Endothelial cell of umbilical vein (primary cell): ENCODE results near the gene ITPR2. TPM values are rescaled to one million over a fixed set of nuclear protein-coding genes. Genes with fewer than 3 reads are reported as not detected.

Experiments used
- BruUV-seq: library from RNA; stranded (reverse); fragments of 400-500 nt; replicated peaks from 2 replicates; lab custom pipeline; 2021; lab: Mats Ljungman, UMichigan
- CTCF ChIA-PET: fragments of 300-600, 350-600 bp; sonication (Branson Sonifier 250); formaldehyde crosslinking; loops from one replicate; lab custom pipeline; 2021; ENCODE audit warnings: antibody characterized with exemption, inconsistent platforms; lab: Charles Lee
- POLR2A ChIA-PET: fragments of 300-600, 350-600 bp; sonication (Branson Sonifier 250); formaldehyde crosslinking; loops from one replicate; lab custom pipeline; 2021; ENCODE audit warnings: antibody characterized with exemption, inconsistent platforms; lab: Charles Lee
- DNase-seq: peaks from one replicate; pipeline ENCODE4 v3.0.0-alpha.2; 2011; ENCODE audit warnings: low read depth, low spot score
- FAIRE-seq: peaks from 2 replicates; lab custom pipeline; 2011; peaks lifted over from hg19 to GRCh38; lab: Jason Lieb, UNC
- H2AFZ ChIP-seq: 2 replicates; pipeline ENCODE4 v1.6.0; 2012; ENCODE audit warnings: low read depth, low read length, control low read depth, inconsistent platforms
- H3K27ac ChIP-seq: 2 replicates; pipeline ENCODE4 v1.5.1; 2011; ENCODE audit warnings: low read depth, mild to moderate bottlenecking, control low read depth, low read length, moderate library complexity; ENCODE audit not compliant: insufficient read depth
- H3K27me3 ChIP-seq, 2 experiments: 2 replicates each; pipeline versions ENCODE4 v1.6.0 to v1.6.1; 2011; ENCODE audit warnings: low read length in 2 of 2, mixed read lengths in 1 of 2; ENCODE audit not compliant: control insufficient read depth in 2 of 2, insufficient read depth in 2 of 2
- H3K36me3 ChIP-seq, 2 experiments: 2 replicates in 1 of 2; 3 replicates in 1 of 2; pipeline ENCODE4 v1.5.1; 2011; ENCODE audit warnings: low read length in 2 of 2, mild to moderate bottlenecking in 1 of 2, moderate library complexity in 1 of 2; ENCODE audit not compliant: control insufficient read depth in 2 of 2, insufficient read depth in 2 of 2; ENCODE audit errors: extremely low read depth in 1 of 2
- H3K4me1 ChIP-seq: 3 replicates; pipeline ENCODE4 v1.5.1; 2011; ENCODE audit warnings: mild to moderate bottlenecking, low read length; ENCODE audit not compliant: control insufficient read depth, insufficient read depth; ENCODE audit errors: extremely low read depth
- H3K4me2 ChIP-seq: 2 replicates; pipeline ENCODE4 v1.6.1; 2011; ENCODE audit warnings: low read length, control low read depth, mixed read lengths; ENCODE audit not compliant: insufficient read depth
- H3K4me3 ChIP-seq, 3 experiments: fragments of 200-600 bp in 1 of 3; sonication (generic), shearing (Covaris generic) in 1 of 3; replicated peaks in 1 of 3; 2 replicates each; pipeline ENCODE4 v1.5.1; 2011 to 2016; ENCODE audit warnings: control low read depth in 3 of 3, low read length in 3 of 3, mild to moderate bottlenecking in 2 of 3, inconsistent platforms in 1 of 3, low read depth in 1 of 3, moderate library complexity in 1 of 3; ENCODE audit not compliant: insufficient read depth in 1 of 3
- H3K79me2 ChIP-seq: 2 replicates; pipeline ENCODE4 v1.6.0; 2012; ENCODE audit warnings: low read length, inconsistent platforms; ENCODE audit not compliant: control insufficient read depth, insufficient read depth
- H3K9ac ChIP-seq: replicated peaks from 2 replicates; pipeline ENCODE3; 2011; ENCODE audit warnings: low read length, control low read depth; ENCODE audit not compliant: insufficient read depth; ENCODE audit errors: extremely low read depth
- H3K9me1 ChIP-seq: replicated peaks from 3 replicates; pipeline ENCODE4 v1.6.0; 2011; ENCODE audit warnings: mild to moderate bottlenecking, low read length; ENCODE audit not compliant: control insufficient read depth, insufficient read depth; ENCODE audit errors: extremely low read depth
- H3K9me3 ChIP-seq: replicated peaks from 2 replicates; pipeline ENCODE4 v1.5.1; 2012; ENCODE audit warnings: low read length, inconsistent platforms; ENCODE audit not compliant: control insufficient read depth, insufficient read depth
- H4K20me1 ChIP-seq: replicated peaks from 2 replicates; pipeline ENCODE3; 2011; ENCODE audit warnings: mild to moderate bottlenecking, low read length; ENCODE audit not compliant: control insufficient read depth, insufficient read depth; ENCODE audit errors: extremely low read depth
- EZH2 ChIP-seq: IDR thresholded peaks from 2 replicates; pipeline ENCODE4 v1.6.1; 2012; ENCODE audit warnings: borderline replicate concordance, low read depth, mild to moderate bottlenecking, moderate library complexity, low read length, inconsistent platforms; ENCODE audit not compliant: severe bottlenecking
- FOS ChIP-seq: IDR thresholded peaks from 2 replicates; pipeline ENCODE4 v1.6.1; 2011; ENCODE audit warnings: mild to moderate bottlenecking, low read length, moderate library complexity, borderline replicate concordance; ENCODE audit not compliant: insufficient read depth
- GATA2 ChIP-seq: IDR thresholded peaks from 2 replicates; pipeline ENCODE4 v1.7.0; 2011; ENCODE audit warnings: low read depth, mild to moderate bottlenecking, moderate library complexity, mixed read lengths, low read length; ENCODE audit not compliant: insufficient read length, insufficient read depth
- JUN ChIP-seq: IDR thresholded peaks from 2 replicates; pipeline ENCODE4 v1.6.1; 2011; ENCODE audit warnings: borderline replicate concordance, low read depth; ENCODE audit not compliant: insufficient read length, insufficient read depth
- MYC ChIP-seq: IDR thresholded peaks from one replicate; pipeline ENCODE4 v1.6.1; 2011; ENCODE audit warnings: mild to moderate bottlenecking, low read depth, low read length
- POLR2A ChIP-seq: IDR thresholded peaks from 2 replicates; pipeline ENCODE4 v1.6.1; 2012; ENCODE audit warnings: low read depth, mild to moderate bottlenecking, control low read depth, low read length
- POLR2AphosphoS5 ChIP-seq: IDR thresholded peaks from 2 replicates; pipeline ENCODE4 v1.6.1; 2012; ENCODE audit warnings: low read depth, mild to moderate bottlenecking, control low read depth, low read length, moderate library complexity; ENCODE audit not compliant: insufficient read depth
- dilution Hi-C: fragments of 300-500 bp; cut with MboI; formaldehyde crosslinking; loops from one replicate; pipeline ENCODE4 v1.15.0; 2019; ENCODE audit warnings: low sequenced_read_pairs; ENCODE audit not compliant: extremely low pct_ligation_motif_present
- intact Hi-C: fragments of 100-400 bp; cut with micrococcal nuclease; formaldehyde crosslinking; loops from one replicate; pipeline ENCODE4 v1.10.0; 2022
- polyA plus RNA-seq, 4 experiments: library from polyadenylated mRNA; depleted of rRNA in 3 of 4; stranded (reverse) in 3 of 4; unstranded in 1 of 4; fragments of >200 nt; gene quantifications; 2 replicates each; pipeline versions ENCODE4 v1.2.1 to v1.2.3, GENCODE V29; 2011 to 2012; ENCODE audit warnings: missing spikeins in 1 of 4
- total RNA-seq: library from RNA; stranded (reverse); gene quantifications from 2 replicates; pipeline ENCODE4 v1.2.3, GENCODE V29; 2021
- TF ChIP-seq, protein P1 (sequence below), 2 donors: IDR thresholded peaks; 1 replicate in 1 of 2; 2 replicates in 1 of 2; pipeline ENCODE4 v1.5.1; 2011; ENCODE audit warnings: low read length in 2 of 2, mild to moderate bottlenecking in 2 of 2, moderate library complexity in 2 of 2, control low read depth in 1 of 2, inconsistent platforms in 1 of 2, low read depth in 1 of 2; ENCODE audit not compliant: insufficient read depth in 1 of 2; ENCODE audit errors: extremely low read depth in 1 of 2
- TF ChIP-seq, protein P2 (sequence below): IDR thresholded peaks from 2 replicates; pipeline ENCODE4 v1.6.1; 2011; ENCODE audit not compliant: insufficient read depth, insufficient read length

ITPR2 gene
- total and polyA plus RNA-seq, 2 donors (not counting 3 experiments of a cell fraction or from before 2014, with no cell fraction given) = 16.2 to 86.8 TPM

GRCh38 chr12:26654623-26655022, 178.4 kb downstream of the ITPR2 start:
- H3K27me3 ChIP-seq = no peaks in the 10 kb centered on the region
- no peak for FAIRE-seq
- H3K9me1 ChIP-seq = no peaks in the 10 kb centered on the region
- H2AFZ ChIP-seq = no peak overlapping the region
- no TSS peak for BruUV-seq
- H3K4me1 ChIP-seq = peaks cover 3% of the 10 kb centered on the region
- H3K36me3 ChIP-seq = peaks cover 20 to 25% of the 10 kb centered on the region in 2 experiments
- ChIA-PET POLR2A (no interaction called here), CTCF (interaction anchor here (0.8 to 1.5 kb wide), 3 partner anchors 25 to 535 kb away, joined by 3 to 5 read pairs (median 4); no protein-coding TSS in a partner anchor)
- no peak overlapping the region for H3K4me3 ChIP-seq
- no peak overlapping the region for H3K9ac ChIP-seq
- H3K27ac ChIP-seq = no peak overlapping the region
- H3K4me2 ChIP-seq = no peak overlapping the region
- no peak for TF ChIP-seq MYC
- no peak for TF ChIP-seq POLR2AphosphoS5
- no peak for TF ChIP-seq POLR2A
- no peak for TF ChIP-seq GATA2
- TF ChIP-seq JUN = no peak
- TF ChIP-seq, protein P1, sequence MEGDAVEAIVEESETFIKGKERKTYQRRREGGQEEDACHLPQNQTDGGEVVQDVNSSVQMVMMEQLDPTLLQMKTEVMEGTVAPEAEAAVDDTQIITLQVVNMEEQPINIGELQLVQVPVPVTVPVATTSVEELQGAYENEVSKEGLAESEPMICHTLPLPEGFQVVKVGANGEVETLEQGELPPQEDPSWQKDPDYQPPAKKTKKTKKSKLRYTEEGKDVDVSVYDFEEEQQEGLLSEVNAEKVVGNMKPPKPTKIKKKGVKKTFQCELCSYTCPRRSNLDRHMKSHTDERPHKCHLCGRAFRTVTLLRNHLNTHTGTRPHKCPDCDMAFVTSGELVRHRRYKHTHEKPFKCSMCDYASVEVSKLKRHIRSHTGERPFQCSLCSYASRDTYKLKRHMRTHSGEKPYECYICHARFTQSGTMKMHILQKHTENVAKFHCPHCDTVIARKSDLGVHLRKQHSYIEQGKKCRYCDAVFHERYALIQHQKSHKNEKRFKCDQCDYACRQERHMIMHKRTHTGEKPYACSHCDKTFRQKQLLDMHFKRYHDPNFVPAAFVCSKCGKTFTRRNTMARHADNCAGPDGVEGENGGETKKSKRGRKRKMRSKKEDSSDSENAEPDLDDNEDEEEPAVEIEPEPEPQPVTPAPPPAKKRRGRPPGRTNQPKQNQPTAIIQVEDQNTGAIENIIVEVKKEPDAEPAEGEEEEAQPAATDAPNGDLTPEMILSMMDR (IDR thresholded peaks at IDR 0.05; ENCODE audit: extremely low read depth in 1 of 2, insufficient read depth in 1 of 2, low read depth in 1 of 2, low read length in 2 of 2) = no peak
- no peak for TF ChIP-seq EZH2
- TF ChIP-seq, protein P2, sequence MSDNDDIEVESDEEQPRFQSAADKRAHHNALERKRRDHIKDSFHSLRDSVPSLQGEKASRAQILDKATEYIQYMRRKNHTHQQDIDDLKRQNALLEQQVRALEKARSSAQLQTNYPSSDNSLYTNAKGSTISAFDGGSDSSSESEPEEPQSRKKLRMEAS = no peak
- no peak for TF ChIP-seq FOS
- DNase-seq = no peak
- H4K20me1 ChIP-seq = no peaks in the 10 kb centered on the region
- intact Hi-C loops = no loop called here
- no peaks in the 10 kb centered on the region for H3K79me2 ChIP-seq
- no peaks in the 10 kb centered on the region for H3K9me3 ChIP-seq
- dilution Hi-C loops = no loop called here
